ENCODE measurements around the gene SLC9A9. TPM values are rescaled to one million over a fixed set of nuclear protein-coding genes. Genes with fewer than 3 reads are reported as not detected.

Gene SLC9A9
- total RNA-seq, 1 experiment from 2014 or later, result not detected

DNA sequence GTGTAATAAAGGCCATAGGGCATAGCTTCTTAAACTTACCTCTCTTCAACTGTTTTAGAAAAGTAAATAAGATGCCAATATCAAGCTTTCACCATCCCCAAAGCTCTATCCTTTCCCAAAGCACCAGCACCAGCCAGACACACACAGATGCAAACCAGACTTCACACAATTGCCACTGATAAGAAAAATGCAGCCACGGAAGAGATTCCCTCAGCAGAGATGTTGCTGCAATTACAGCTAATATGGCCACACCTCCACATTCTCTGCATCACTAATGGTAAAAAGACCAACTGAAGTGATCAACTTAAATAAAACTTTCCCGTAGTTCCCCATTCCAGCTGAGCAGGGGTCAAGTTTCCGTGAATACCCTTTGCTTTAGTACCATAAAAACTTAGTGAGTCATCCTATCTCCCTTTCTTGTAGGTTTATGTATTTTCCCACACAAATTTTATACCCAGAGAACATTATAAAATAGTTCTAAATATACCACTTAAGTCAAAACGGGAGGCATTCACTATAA, 64.4 kb downstream of the SLC9A9 start:
- Histone ChIP-seq H3K4me3 (ENCODE audit: low read depth, low read length) (no peak overlapping the region), H3K36me3 (ENCODE audit: control insufficient read depth, insufficient read depth, low read length) (no peaks in the 10 kb centered on the region), H3K27me3 (replicated peaks; ENCODE audit: control insufficient read depth, insufficient read depth, low read length) (no peaks in the 10 kb centered on the region; the same call in 1 of the 2 replicates), H3K4me1 (no peaks in the 10 kb centered on the region), H3K9me3 (no peaks in the 10 kb centered on the region)
- Mint-ChIP-seq H3K27me3 (ENCODE audit: insufficient read depth, unreplicated experiment) (peaks cover 14% of the 10 kb centered on the region), H3K9me3 (ENCODE audit: unreplicated experiment) (no peaks in the 10 kb centered on the region), H3K27ac (ENCODE audit: unreplicated experiment) (no peak overlapping the region), H3K4me3 (ENCODE audit: unreplicated experiment) (no peak overlapping the region), H3K4me1 (ENCODE audit: low read depth, unreplicated experiment) (no peaks in the 10 kb centered on the region), H3K36me3 (ENCODE audit: insufficient read depth, unreplicated experiment) (no peaks in the 10 kb centered on the region)
- POLR2A ChIA-PET, result no interaction called here
- no TSS peak for BruUV-seq (replicated peaks)
- intact Hi-C loops (cut with micrococcal nuclease; ENCODE audit: unreplicated experiment), result no loop called here
- DNase-seq, result no peak
- CTCF ChIA-PET, result no interaction called here
- no peak for TF ChIP-seq CTCF (IDR thresholded peaks at IDR 0.05; ENCODE audit: insufficient read depth in 1 of 2, low read depth in 1 of 2, low read length in 1 of 2, severe bottlenecking in 1 of 2, unreplicated experiment in 1 of 2)

DNA sequence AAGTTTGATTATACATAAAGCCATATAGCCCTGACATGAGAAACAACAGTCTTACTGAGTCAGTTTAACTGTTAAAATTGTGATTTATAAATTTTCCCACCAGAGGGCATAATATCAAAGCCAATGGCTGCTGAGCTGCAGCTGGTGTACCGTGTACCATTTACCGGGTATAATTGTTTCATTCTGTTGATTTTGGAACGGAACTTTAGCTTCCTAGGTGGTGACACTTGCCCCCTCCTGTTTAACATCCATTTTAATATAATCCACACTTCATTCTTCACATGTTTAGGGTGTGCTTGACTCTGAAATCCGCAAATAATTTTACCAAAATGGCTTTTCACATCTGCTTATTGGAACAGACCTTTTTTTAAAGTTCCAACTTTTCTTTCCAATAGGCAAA, 72.8 kb downstream of the SLC9A9 start:
- Mint-ChIP-seq H3K36me3 (ENCODE audit: insufficient read depth, unreplicated experiment) (no peaks in the 10 kb centered on the region), H3K27me3 (ENCODE audit: insufficient read depth, unreplicated experiment) (peaks cover 6% of the 10 kb centered on the region), H3K27ac (ENCODE audit: unreplicated experiment) (no peak overlapping the region), H3K9me3 (ENCODE audit: unreplicated experiment) (no peaks in the 10 kb centered on the region), H3K4me3 (ENCODE audit: unreplicated experiment) (no peak overlapping the region), H3K4me1 (ENCODE audit: low read depth, unreplicated experiment) (no peaks in the 10 kb centered on the region)
- no peaks in the 10 kb centered on the region for H3K27me3 ChIP-seq (replicated peaks; ENCODE audit: control insufficient read depth, insufficient read depth, low read length)
- TF ChIP-seq CTCF (IDR thresholded peaks at IDR 0.05; ENCODE audit: insufficient read depth in 1 of 2, low read depth in 1 of 2, low read length in 1 of 2, severe bottlenecking in 1 of 2, unreplicated experiment in 1 of 2), result peak; percentile 17 to 58
- H3K4me1 ChIP-seq, result no peaks in the 10 kb centered on the region
- no peaks in the 10 kb centered on the region for H3K36me3 ChIP-seq (ENCODE audit: control insufficient read depth, insufficient read depth, low read length)
- no peaks in the 10 kb centered on the region for H3K9me3 ChIP-seq
- no TSS peak for BruUV-seq (replicated peaks)
- ChIA-PET POLR2A (no interaction called here), CTCF (interaction anchor here (0.6 to 1.1 kb wide), 2 partner anchors 54 to 197 kb away, joined by 3 to 4 read pairs; partner anchors contain the start of gene DIPK2A)
- peak in 1 of 2 experiments; percentile 32 for DNase-seq
- intact Hi-C loops (cut with micrococcal nuclease; ENCODE audit: unreplicated experiment), result loop anchor here (1.0 kb wide), 1 partner anchor 176 kb away; no protein-coding TSS in a partner anchor
- no peak overlapping the region for H3K4me3 ChIP-seq (ENCODE audit: low read depth, low read length)

DNA sequence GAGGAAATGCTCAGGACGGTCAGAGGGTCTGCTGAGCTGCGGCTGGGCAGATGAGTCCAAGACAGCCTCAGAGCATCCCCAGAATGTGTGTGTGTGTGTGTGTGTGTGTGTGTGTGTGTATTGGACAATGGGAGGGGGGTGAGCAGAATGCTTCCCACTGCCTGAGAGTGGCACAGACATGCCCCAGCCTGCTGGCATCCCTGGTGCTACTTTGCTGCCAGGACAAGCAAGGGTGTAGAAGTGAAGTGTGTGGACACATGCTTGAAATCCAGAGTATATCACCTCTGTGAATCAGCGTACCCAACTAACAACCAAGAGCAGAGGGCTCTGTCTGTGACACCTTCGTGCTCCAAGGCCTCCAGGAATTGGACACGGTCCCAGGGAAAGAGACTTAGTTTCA, 76.3 kb downstream of the SLC9A9 start:
- no peaks in the 10 kb centered on the region for H3K27me3 ChIP-seq (replicated peaks; ENCODE audit: control insufficient read depth, insufficient read depth, low read length)
- Mint-ChIP-seq H3K4me3 (ENCODE audit: unreplicated experiment) (no peak overlapping the region), H3K9me3 (ENCODE audit: unreplicated experiment) (no peaks in the 10 kb centered on the region), H3K36me3 (ENCODE audit: insufficient read depth, unreplicated experiment) (no peaks in the 10 kb centered on the region), H3K4me1 (ENCODE audit: low read depth, unreplicated experiment) (no peaks in the 10 kb centered on the region), H3K27ac (ENCODE audit: unreplicated experiment) (no peak overlapping the region), H3K27me3 (ENCODE audit: insufficient read depth, unreplicated experiment) (peaks cover 6% of the 10 kb centered on the region)
- BruUV-seq (replicated peaks), result no TSS peak
- no peak for TF ChIP-seq CTCF (IDR thresholded peaks at IDR 0.05; ENCODE audit: insufficient read depth in 1 of 2, low read depth in 1 of 2, low read length in 1 of 2, severe bottlenecking in 1 of 2, unreplicated experiment in 1 of 2)
- POLR2A ChIA-PET, result no interaction called here
- no peaks in the 10 kb centered on the region for H3K36me3 ChIP-seq (ENCODE audit: control insufficient read depth, insufficient read depth, low read length)
- DNase-seq, result no peak
- H3K4me3 ChIP-seq (ENCODE audit: low read depth, low read length), result no peak overlapping the region
- intact Hi-C loops (cut with micrococcal nuclease; ENCODE audit: unreplicated experiment), result no loop called here
- H3K9me3 ChIP-seq, result no peaks in the 10 kb centered on the region
- CTCF ChIA-PET, result no interaction called here
- H3K4me1 ChIP-seq, result no peaks in the 10 kb centered on the region
